Astrocyte of the hippocampus (primary cell): ENCODE results near the gene DKC1.

Experiments
- DNase-seq: peaks from one replicate; pipeline ENCODE4 v3.0.0; 2011; ENCODE audit warnings: low read depth, low spot score

Gene DKC1

DNA sequence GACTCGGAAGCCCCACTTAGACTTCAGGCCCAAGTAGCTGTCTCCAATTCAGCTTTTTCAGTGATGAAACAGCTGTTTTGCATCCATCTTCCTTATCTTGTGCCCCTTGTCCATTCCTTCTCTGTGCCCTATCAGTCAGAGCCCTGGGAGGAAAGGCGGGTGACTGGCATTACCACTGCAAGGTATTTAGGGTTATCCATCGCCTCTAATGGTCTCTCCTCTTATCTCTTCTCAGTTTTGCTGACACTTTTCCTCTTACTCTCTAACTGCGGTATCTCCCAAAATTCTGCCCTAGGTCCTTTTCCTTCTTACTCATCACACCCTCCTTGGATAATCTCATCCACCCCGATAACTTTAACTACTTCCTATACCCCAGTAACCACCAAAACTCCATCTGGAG lies 25.5 kb upstream of the DKC1 start:
- no peak for DNase-seq

DNA sequence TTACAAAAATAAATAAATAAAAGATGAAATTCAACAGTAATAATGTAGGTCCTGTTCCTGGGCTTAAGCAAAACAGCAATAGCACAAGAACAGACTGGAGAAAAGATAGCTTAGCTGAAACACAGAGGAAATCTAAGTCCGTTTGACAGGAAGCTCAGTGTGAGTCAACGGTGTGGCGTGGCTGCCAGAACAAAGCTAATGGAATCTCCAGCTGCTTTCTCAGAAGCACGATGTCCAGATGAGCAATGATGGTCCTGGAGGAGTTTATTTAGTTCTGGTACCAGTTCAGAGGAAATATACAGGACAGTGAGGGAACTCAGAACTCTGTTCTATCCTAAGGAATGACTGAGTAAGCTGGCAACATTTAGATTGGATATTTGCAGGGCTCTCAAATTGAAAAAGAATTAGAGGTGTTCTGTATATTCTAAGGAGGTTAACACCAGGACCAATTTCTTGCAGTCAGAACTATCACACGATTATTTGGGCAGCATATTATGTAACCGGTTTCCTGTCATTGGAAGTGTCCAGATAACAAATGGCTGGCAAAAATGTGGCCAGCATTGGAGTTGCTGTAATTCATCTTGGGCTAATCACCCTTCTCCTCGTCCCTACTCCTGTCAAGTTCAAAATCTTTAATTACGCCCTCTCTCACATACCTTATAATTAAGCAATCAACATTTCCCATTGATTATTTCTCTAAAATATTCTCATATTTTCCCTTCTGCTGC lies 24.5 kb upstream of the DKC1 start:
- DNase-seq, result peak; percentile 60

DNA sequence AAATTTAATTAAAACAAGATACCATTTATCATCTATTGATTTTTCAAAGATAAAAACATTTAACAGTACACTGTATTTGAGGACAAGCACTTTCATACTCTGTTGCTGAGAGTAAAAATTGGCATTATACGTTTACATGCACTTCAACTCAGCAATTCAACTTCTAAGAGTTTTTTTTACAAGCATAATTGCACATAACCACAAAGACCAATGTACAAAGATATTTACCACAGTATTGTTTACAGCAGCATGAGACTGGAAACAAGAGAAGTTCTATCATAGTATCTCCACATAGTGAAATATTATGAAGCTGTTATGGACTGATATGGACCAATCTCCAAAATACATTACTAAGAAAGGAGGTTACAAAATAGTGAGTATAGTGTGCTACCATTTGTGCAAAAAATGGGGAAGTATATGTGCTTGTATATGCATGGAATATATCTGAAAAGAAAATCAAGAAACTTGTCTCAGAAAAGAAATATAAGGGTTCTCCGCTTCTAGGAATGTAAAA lies 22.7 kb upstream of the DKC1 start:
- no peak for DNase-seq

DNA sequence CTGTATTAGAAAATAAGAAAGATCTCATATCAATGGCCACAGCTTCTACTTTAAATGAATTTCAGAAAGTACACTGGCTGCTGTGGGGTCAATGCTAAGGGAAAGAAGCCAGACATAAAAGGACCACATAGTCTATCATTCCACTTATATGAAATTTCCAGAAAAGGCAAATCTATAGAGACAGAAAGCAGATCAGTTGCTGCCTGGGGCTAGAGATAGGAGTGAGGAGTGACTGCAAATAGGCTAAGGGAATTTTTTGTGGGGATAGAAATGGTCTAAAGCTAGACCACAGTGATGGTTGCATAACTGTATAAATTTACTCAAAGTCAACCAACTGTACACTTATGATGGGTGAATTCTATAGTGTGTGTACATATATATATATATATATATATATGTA lies 20.1 kb upstream of the DKC1 start:
- DNase-seq, result no peak

DNA sequence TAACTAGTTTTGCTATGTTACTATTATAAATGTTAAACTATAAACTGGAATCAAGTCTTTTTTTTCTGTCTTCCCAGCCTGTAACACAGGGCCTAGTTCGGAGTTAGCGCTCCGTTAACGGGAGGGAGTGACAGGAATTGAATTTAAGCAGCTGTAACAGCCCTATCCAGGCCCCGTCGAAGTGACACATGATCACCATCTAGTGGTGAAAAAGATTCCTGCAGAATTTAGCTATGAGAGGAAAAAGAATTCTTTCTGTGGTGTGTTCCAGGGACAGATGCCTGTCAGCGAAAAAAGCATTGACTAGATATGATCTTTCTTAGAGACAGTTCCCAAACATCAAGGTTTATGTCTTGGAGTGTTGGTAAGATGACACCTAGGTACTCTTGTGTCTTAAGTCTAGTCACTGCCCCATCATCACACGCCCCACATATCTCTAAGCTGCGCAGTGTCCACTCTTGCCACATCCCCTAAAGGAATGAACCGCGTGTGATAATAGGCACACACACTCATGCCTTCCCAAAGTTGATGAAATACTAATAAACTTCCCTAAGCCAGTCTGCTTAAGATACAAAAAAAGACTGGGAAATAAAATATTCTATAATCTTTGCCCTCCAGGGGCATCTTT lies 13.8 kb upstream of the DKC1 start:
- DNase-seq, result peak; percentile 72

DNA sequence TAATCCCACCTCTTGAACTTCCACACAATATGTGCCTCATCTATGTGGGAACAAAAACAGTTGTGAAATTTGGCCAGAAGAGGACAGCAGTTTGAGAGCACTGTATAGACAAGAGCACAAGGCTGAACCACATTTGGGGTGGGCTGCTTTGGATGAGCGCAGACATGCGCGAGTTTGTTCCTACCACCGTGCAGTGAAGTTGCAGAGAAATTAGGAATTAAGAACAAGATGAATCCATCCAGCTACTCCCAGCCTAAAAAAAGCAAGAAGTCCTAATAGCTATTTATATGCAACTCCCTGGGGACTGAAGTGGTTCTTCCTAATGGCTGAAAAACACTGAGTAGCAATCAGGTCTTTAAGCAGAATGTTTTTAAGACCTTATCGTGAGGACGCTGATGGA lies 12.8 kb upstream of the DKC1 start:
- DNase-seq, result no peak

DNA sequence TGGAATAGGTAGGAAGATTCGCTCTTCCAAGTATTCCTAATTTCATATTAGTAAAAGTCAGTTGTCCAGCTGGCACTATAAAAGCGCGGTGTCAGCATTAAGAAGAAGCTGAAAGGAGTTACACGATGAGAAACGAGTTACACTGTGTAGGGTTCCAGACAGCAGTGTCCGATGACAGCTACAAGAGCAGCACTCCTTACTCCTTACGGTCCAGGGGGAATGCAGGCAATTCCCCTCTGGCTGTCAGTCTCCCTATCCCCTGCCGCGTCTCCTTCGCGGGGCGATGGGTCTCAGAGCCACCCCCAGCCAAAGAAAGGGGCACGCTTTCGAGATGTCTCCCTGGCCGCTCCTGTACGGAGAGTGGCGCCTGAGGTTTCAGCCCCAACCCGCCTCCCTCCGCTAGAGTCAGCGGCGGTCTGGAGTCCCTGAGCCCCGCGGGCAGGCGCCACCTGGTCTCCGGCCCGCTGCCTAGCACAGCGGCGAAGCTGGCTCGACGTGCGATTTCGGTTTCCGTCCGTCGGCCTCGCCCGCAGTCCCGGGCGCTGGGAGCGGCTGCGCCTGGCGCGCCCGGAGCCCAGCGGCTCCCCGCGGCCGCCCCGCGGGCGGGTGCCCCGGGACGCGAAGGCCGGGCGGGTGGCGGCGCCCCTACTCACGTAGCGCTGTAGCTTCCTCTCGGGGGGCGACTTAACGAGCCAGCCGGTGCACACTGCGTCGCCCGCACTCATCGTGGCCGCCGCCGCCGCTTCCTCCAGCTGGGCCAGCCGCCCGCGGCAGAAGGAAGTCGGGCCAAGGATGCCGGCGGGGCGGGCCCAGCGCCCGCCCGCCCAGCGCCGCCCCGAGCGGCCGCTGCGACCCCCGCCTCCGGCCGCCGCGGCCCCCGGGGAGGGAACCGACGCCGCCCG lies 12.1 kb upstream of the DKC1 start, which contains the start of gene GAB3:
TSS of gene GAB3 (minus strand) at position 777 of the 902 bp plus-strand sequence. CDS start at position 725, 52 bp downstream.
- DNase-seq, result peak; percentile 58

DNA sequence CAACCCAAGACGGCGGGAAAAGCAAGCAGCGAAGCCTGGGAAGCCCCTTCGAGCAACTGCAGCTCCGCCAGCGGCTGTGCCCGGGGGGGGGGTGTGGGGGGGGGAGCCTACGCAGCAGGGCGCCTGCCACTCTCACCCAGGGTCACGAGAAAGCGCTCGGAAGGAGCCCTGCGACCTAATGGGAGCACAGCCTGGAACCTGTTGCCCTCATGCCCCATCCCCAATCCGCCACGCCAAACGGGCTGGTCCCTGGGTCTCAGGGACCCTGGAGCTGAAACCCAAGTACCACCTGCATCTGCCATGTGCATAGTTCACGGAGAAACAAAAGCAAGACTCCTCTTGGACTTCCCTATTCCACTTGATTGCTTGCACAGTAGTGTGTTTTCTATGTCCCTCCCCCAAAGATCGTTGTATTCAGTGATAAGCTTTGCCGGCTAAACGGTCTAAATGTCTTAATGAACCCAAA lies 11.4 kb upstream of the DKC1 start:
- no peak for DNase-seq

DNA sequence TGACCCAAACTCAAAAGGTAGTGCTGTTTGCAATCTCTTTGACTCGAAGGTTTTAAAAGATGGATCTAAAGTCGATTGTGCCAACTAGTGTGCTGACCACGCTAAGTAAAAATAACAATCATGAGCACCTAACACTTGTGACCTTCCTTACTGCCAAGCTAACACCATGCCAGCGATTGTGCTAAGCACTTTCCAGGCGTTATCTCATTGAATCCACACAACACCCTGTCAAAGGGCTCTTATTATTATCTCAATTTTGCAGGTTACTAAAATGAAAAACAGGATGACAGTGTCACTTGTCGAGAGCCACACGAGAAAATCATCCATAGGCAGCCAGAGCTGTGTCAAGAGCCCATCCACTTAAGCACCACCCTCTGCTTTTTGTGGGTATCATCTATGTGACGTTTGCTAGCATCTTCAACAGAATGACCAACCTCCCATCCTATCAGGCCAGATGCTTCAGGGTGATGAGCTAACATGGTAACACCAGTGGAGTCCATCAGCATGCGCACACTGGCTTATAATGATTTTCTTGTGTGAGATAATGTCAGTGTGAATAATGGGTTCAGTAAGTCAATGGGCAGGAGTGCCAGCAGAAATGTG lies 10.9 kb upstream of the DKC1 start:
- no peak for DNase-seq

DNA sequence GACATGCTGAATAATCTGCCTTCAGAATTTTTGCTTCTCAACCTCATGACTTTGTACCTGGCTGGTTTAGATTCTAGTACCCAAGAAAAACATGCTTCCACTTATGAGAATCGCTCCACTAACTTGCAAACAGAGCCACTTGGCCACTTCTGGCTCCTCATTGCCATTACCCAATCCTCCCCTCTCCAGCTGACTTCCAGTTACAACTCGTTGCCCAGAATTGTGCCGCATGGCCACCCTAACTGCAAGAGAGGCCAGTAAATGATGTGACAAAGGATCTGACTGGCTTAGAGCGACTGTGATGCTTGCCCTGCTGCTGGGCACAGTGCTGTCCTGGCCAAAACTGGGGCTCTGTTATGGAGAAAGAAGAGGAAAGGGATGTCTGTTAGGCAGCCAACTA lies 4.0 kb upstream of the DKC1 start:
- no peak for DNase-seq

DNA sequence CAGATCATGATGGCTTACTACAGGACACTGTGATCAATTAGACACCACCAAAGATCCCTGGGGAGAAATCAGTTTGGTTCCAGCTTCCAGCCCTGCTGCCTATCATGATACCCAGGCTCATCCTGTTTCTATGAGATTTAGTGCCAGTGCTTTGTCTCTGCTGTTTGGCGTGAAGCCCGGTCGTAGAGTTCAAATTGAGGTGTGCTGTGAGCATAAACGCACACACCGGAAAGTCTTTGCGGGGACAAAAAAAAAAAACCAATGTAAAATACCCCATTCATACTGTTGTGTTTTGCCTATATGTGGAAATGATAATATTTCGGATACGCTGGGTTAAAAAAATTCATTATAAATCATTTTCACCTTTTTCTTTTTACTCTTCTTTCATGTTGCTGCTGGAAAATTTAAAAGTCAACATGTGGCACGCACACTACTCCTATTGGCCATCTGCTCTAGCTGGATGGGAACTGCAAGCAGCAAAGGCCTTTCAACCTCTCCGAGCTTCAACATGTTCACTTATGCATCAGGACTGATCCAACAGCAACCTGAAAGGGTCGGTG lies 607 bp upstream of the DKC1 start:
- DNase-seq, result peak; percentile 20

DNA sequence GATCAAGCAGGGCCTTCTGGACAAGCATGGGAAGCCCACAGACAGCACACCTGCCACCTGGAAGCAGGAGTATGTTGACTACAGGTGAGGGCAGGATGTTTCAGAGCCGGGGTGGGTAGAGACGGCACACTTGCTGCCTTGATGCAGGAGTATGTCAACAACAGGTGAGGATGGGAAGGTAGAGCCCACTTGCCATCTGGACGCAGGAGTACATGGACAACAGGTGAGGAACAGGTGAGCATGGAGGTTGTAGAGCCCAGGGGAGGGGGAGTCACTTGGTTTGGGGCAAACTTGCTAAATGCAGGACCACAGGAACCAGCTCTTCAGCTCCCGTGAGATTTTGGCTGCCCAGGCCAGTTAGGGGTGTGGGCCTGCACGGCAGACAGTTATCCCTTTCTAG lies 12.0 kb downstream of the DKC1 start:
- no peak for DNase-seq

DNA sequence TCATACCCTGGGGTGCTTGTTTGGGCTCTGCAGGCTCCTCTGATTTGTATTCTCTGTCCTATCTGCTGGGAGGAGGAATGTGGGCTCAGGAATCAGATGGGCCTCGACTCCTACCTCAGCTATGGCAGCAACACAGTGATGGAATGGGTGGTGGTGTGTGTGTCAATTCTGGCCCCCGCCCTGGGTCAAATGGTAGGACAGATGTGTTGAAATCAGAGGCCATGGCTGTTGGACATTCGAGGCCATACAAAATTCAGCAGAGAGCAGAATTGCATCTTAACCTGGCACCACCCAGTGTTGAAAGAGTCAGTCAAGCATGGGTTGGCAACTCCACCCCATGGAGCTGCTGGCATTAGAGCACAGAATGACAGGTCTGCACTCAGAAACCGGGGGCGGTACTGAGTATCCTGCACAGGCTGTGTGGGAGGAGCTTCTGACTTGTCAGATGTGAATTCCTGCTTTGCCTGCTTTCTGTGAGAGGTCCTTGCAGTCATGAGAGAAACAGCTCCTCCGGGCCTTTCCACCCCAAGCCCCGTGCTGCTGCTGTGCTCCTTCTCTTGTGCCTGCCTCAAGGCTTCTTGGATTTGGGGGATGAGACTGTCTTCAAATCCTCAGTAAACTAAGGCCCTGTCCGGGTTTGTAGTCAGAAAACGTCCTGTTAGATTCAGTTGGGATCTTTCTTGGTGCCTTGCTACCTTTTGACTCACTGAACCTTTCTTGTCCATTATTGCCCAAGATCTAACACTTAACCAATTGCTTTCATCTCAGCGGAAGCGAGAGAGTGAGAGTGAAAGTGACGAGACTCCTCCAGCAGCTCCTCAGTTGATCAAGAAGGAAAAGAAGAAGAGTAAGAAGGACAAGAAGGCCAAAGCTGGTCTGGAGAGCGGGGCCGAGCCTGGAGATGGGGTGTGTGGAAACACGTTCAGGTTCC lies 13.0 kb downstream of the DKC1 start:
- DNase-seq, result no peak

DNA sequence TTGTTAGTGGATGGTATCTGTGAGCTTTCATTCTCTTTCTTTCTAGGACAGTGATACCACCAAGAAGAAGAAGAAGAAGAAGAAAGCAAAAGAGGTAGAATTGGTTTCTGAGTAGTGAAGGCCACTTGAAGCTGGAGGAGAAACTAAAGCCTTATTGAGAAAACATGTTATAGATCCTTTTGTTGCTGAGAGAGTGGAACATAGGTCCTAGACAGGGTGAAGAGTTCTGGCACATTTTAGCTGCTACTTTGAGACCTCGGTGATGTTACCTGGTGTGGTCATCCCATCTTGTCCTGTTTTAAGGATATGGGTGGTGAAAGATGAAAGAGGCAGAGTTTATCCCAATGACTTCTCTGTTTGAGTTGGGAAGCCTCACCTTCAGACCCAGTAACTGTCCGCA lies 14.1 kb downstream of the DKC1 start:
- DNase-seq, result no peak

DNA sequence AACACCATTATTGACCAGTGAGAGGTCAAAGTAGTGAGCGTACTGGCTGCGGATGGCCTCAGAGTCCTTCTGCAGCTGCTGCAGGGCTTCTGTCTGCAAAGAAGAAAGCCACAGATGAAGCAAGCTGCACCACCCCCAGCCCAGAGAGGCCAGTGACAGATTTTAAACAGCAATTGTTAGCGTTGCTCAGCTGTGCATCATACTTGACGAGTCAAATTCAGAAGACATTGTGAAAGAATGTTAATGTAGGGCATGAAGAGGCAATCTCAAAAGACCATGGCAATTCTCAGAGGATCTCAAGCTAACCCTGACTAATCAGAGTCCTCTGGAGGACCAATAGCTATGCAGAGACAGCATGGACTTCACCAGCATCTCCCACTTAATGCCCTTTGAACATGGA lies 16.6 kb downstream of the DKC1 start:
- DNase-seq, result no peak

DNA sequence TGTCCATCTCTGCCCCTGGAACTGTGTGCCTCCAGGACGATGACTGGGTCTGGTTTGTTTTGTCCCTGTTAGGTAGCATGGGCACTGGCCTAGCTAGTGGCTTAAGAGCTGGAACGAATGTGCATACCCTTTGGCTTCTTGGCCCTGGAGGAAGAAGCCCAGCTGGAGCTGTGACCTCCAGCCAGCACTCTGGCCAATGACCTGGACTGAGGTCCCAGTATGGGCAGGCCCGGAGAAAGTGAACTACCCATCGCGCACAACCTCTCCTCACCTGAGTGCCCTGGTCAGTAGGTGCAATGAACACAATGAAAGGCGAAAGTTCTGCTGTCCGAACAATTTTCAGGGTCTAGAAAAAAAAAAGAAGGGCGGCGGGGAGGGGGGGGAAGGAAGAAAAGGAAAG lies 18.3 kb downstream of the DKC1 start:
- no peak for DNase-seq

DNA sequence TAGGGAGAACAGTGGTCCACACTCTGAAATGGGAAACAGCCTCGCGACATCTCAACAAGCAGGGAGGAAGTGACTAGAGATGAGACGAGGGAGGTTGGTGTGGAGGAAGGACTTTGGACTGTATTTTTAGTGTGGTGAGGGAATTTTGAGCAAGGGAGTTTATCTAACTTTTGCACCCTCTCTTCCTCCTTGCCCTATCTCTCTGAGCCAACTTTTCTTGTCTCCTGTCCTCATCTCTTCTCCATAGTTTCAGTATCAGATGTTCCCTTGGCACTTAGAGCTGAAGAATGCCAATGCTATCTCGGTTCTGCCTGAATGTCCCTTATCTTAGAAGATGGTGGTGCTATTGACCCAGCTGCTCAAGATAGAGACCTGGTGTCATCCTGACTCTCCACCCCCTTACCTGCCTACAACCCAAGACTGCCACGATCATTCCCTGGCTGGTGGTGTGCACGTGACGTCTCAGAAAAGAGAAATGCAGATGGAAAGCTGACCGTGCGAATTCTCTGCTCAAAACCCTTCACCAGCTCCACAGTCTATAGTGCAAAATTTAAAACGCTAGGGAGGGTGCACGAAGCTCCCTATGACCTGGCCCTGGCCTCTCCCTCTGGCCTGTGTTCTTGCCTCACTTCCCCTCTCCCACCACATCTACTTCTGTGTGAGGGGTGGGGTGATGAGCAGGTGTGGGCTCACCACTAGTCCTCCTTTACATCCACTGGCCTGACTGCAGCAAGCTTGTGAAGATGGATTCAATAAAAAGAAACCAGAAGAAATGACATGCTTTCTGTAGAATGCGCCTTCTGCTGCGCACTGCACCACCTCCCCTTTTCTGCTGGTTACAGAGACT lies 21.7 kb downstream of the DKC1 start:
- no peak for DNase-seq

DNA sequence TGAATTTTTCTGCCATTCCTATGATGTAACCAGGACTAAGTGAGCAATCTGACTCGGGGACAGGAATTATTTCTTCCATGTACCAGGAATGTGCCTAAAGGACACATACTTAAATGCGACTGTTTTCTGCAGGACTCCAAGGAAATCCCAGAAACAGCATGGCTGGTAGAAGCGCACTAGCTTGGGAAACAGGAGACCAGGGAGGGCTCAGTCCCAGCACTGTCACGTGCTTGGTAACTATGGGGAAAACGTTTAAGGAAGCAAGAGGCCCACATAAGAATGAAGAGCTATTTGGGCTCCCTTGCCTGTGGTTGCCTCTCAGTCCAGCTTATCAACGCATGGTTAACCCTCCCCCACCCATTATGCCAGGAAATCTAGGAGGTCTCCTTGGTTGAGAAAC lies 23.1 kb downstream of the DKC1 start:
- DNase-seq, result no peak

DNA sequence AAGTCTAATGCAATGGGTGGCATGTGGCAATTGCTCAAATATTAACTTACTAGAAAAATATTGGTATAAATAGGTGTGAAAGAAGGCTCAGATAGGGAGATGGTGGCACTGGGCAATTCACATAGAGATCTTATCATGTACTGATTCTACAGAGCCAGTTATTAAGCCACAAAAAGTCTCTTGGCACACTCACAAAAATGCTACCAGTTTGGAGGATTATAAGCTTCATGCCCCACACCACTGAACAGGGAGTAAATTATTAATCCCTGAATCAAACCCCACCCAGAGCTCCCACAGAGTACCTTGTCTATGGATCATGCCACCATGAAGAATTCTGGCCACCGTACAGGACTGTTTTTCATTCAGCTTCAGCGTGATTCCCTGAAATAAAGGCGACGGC lies 28.8 kb downstream of the DKC1 start:
- no peak for DNase-seq
